Measurements from ENCODE around the gene CNKSR3. TPM values are rescaled to one million over a fixed set of nuclear protein-coding genes. Genes with fewer than 3 reads are reported as not detected.

CNKSR3 gene
- total RNA-seq, 4 donors from 2014 or later = 7.6 to 29.6 (median 12.4) TPM

GRCh38 chr6:154471609-154472362 lies 38.7 kb downstream of the CNKSR3 start:
- Histone ChIP-seq H3K27ac (peak overlapping the region in 1 of 2 donors; percentile 43), H3K4me3 (no peak overlapping the region), H3K4me1 (no peaks in the 10 kb centered on the region), H3K27me3 (no peaks in the 10 kb centered on the region), H3K36me3 (no peaks in the 10 kb centered on the region), H3K9me3 (no peaks in the 10 kb centered on the region)
- DNase-seq = no peak
- intact Hi-C loops (cut with DNase I; ENCODE audit: low total_unique reads) = no loop called here
- TF ChIP-seq, protein P1, sequence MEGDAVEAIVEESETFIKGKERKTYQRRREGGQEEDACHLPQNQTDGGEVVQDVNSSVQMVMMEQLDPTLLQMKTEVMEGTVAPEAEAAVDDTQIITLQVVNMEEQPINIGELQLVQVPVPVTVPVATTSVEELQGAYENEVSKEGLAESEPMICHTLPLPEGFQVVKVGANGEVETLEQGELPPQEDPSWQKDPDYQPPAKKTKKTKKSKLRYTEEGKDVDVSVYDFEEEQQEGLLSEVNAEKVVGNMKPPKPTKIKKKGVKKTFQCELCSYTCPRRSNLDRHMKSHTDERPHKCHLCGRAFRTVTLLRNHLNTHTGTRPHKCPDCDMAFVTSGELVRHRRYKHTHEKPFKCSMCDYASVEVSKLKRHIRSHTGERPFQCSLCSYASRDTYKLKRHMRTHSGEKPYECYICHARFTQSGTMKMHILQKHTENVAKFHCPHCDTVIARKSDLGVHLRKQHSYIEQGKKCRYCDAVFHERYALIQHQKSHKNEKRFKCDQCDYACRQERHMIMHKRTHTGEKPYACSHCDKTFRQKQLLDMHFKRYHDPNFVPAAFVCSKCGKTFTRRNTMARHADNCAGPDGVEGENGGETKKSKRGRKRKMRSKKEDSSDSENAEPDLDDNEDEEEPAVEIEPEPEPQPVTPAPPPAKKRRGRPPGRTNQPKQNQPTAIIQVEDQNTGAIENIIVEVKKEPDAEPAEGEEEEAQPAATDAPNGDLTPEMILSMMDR (IDR thresholded peaks at IDR 0.05) = no peak
- no peak for TF ChIP-seq POLR2A (IDR thresholded peaks at IDR 0.05)

GRCh38 chr6:154469306-154469935 lies 41.1 kb downstream of the CNKSR3 start:
- H3K27ac ChIP-seq = no peak overlapping the region
- TF ChIP-seq POLR2A (IDR thresholded peaks at IDR 0.05) = no peak
- TF ChIP-seq, protein P1 (IDR thresholded peaks at IDR 0.05) = no peak
- no peak for DNase-seq
- H3K9me3 ChIP-seq = no peaks in the 10 kb centered on the region
- H3K27me3 ChIP-seq = no peaks in the 10 kb centered on the region
- H3K36me3 ChIP-seq = no peaks in the 10 kb centered on the region
- no peaks in the 10 kb centered on the region for H3K4me1 ChIP-seq
- intact Hi-C loops (cut with DNase I; ENCODE audit: low total_unique reads) = no loop called here
- H3K4me3 ChIP-seq = no peak overlapping the region

DNA sequence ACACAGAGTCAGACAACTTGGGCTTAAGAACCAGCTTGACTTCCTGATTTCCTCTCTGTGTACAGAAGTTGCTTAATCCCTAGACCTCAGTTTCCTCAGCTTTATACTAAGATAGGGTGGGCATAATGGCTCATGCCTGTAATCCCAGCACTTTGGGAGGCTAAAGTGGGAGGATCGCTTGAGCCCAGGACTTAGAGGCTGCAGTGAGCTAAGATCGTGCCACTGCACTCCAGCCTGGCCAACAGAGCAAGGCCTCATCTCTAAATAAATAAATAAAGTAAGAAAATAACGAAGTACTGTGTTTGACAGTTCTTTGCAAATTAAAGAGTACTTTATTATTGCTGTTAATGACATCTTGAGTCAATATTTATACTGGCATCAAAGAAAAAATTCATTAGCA lies 41.7 kb downstream of the CNKSR3 start:
- Histone ChIP-seq H3K36me3 (no peaks in the 10 kb centered on the region), H3K9me3 (no peaks in the 10 kb centered on the region), H3K27ac (no peak overlapping the region), H3K4me3 (no peak overlapping the region), H3K27me3 (no peaks in the 10 kb centered on the region), H3K4me1 (no peaks in the 10 kb centered on the region)
- TF ChIP-seq POLR2A (IDR thresholded peaks at IDR 0.05) = no peak
- TF ChIP-seq, protein P1 (IDR thresholded peaks at IDR 0.05) = no peak
- intact Hi-C loops (cut with DNase I; ENCODE audit: low total_unique reads) = no loop called here
- DNase-seq = no peak

GRCh38 chr6:154466971-154467679 lies 43.4 kb downstream of the CNKSR3 start:
- H3K4me3 ChIP-seq = no peak overlapping the region
- H3K4me1 ChIP-seq = no peaks in the 10 kb centered on the region
- intact Hi-C loops (cut with DNase I; ENCODE audit: low total_unique reads) = no loop called here
- H3K27ac ChIP-seq = no peak overlapping the region
- DNase-seq = no peak
- no peaks in the 10 kb centered on the region for H3K36me3 ChIP-seq
- TF ChIP-seq POLR2A (IDR thresholded peaks at IDR 0.05) = no peak
- H3K9me3 ChIP-seq = no peaks in the 10 kb centered on the region
- H3K27me3 ChIP-seq = no peaks in the 10 kb centered on the region

DNA sequence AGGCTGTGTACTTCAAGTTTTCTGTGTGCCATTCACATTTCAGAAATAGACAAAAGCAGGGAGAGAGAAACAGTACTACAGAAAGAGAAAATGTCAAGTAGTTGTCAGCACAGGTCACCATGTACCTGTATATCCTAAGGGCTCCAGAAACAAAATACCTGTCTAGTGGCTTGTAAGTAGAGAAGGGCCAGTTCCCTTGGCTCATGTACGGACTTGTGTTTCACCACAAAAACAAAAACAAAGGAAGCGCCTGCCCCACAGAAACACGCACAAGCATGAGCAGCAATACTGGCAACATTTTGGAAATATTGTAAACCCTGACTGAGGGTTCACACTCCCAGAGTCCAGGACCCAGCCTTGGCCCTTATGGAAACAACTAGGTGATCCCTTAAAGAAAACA lies 44.3 kb downstream of the CNKSR3 start:
- intact Hi-C loops (cut with DNase I; ENCODE audit: low total_unique reads) = no loop called here
- Histone ChIP-seq H3K4me1 (no peaks in the 10 kb centered on the region), H3K9me3 (no peaks in the 10 kb centered on the region), H3K36me3 (no peaks in the 10 kb centered on the region), H3K27me3 (no peaks in the 10 kb centered on the region), H3K27ac (no peak overlapping the region), H3K4me3 (no peak overlapping the region)
- TF ChIP-seq POLR2A (IDR thresholded peaks at IDR 0.05) = no peak
- TF ChIP-seq, protein P1 (IDR thresholded peaks at IDR 0.05) = no peak
- no peak for DNase-seq

Measured in uterus (tissue), 4 donors.